Measurements from ENCODE around the gene ZNF646. TPM values are rescaled to one million over a fixed set of nuclear protein-coding genes. Genes with fewer than 3 reads are reported as not detected.

The ZNF646 gene
- total RNA-seq, 2 experiments from 2014 or later: 21.3 to 25.8 TPM

DNA sequence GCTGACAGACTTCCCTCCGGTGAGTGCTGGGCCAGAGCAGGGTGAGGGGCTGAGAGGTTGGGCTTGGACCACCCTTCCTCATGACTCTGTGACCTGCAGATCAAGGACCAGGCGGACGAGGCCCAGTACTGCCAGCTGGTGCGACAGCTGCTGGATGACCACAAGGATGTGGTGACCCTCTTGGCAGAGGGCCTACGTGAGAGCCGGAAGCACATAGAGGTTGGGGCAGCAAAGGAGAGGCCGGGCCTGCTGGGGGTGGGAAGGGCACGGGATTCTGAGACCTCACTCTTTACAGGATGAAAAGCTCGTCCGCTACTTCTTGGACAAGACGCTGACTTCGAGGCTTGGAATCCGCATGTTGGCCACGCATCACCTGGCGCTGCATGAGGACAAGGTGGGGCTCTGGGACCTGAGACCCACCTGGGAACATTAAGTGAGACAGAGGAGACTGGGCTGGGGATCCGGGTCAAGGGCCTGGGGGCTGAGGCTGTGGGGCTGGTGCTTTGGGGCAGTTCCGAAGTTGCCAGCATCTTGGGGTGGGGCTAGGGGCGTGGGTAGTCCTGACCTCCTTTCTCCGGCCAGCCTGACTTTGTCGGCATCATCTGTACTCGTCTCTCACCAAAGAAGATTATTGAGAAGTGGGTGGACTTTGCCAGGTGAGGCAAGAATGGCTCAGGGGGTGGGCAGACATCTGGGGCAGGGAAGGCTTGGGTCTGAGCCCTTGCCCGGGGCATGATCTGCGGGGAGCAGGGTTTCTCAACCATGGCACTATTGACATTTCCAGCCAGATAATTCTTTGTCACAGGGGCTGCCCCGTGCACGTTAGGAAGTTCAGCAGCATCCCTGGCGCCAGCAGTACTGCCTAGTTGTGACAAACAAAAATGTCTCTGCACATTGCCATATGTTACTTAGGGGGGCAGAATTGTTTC lies 36.1 kb downstream of the ZNF646 start:
- Mint-ChIP-seq H3K4me3 (peak overlapping the region; percentile 76), H3K27ac (peak overlapping the region; percentile 47), H3K9me3 (ENCODE audit: low read depth) (no peaks in the 10 kb centered on the region), H3K36me3 (ENCODE audit: low read depth) (peaks cover 25% of the 10 kb centered on the region), H3K27me3 (no peaks in the 10 kb centered on the region), H3K4me1 (peaks cover 25% of the 10 kb centered on the region)
- ATAC-seq: no peak
- intact Hi-C loops (cut with DNase I, micrococcal nuclease): no loop called here
- POLR2A ChIA-PET: no interaction called here
- no peak for DNase-seq
- CTCF ChIA-PET: interaction anchor here (0.6 kb wide), 2 partner anchors 9 to 724 kb away, joined by 3 read pairs; no protein-coding TSS in a partner anchor

DNA sequence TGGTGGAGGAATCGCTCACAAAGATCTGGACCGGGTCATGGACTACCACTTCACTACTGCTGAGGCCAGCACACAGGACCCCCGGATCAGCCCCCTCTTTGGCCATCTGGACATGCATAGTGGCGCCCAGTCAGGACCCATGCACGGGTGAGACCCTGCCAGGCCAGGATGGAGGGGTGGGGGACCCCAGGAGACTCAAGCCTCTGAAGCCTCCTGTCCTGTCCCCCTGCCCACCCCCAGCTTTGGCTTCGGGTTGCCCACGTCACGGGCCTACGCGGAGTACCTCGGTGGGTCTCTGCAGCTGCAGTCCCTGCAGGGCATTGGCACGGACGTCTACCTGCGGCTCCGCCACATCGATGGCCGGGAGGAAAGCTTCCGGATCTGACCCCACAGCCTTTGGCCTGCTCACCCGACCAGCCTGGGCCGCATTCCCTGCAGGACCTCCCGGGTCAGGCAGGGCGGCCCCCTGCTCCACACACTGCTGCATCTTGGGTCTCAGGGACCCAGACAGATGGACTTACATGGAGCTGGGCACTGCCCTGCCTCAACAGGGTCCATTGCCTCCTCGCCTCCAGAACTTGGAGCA lies 37.8 kb downstream of the ZNF646 start:
- ATAC-seq (no peak), DNase-seq (no peak)
- POLR2A ChIA-PET: no interaction called here
- Mint-ChIP-seq H3K27me3 (no peaks in the 10 kb centered on the region), H3K9me3 (ENCODE audit: low read depth) (no peaks in the 10 kb centered on the region), H3K4me3 (no peak overlapping the region), H3K4me1 (peaks cover 21% of the 10 kb centered on the region), H3K36me3 (ENCODE audit: low read depth) (peaks cover 28% of the 10 kb centered on the region), H3K27ac (no peak overlapping the region)
- intact Hi-C loops (cut with DNase I, micrococcal nuclease): no loop called here
- CTCF ChIA-PET: interaction anchor here (0.5 to 0.6 kb wide), 2 partner anchors 32 to 137 kb away, joined by 3 read pairs; no protein-coding TSS in a partner anchor

GRCh38 chr16:31112711-31113110 lies 38.5 kb downstream of the ZNF646 start:
- no peak for ATAC-seq

GRCh38 chr16:31113121-31114120 lies 39.2 kb downstream of the ZNF646 start:
- Mint-ChIP-seq H3K4me1 (peaks cover 16% of the 10 kb centered on the region), H3K36me3 (ENCODE audit: low read depth) (peaks cover 29% of the 10 kb centered on the region), H3K4me3 (no peak overlapping the region), H3K27me3 (no peaks in the 10 kb centered on the region), H3K9me3 (ENCODE audit: low read depth) (no peaks in the 10 kb centered on the region), H3K27ac (peak overlapping the region; percentile 59)
- DNase-seq: no peak
- CTCF ChIA-PET: no interaction called here
- ATAC-seq: no peak
- POLR2A ChIA-PET: interaction anchor here (0.5 kb wide), 1 partner anchor 13 kb away, joined by 3 read pairs; no protein-coding TSS in a partner anchor
- intact Hi-C loops (cut with DNase I, micrococcal nuclease): no loop called here

More at GRCh38 chr16:31112711-31113110, 38.5 kb downstream of the ZNF646 start:
- Mint-ChIP-seq H3K4me1 (peaks cover 15% of the 10 kb centered on the region), H3K9me3 (ENCODE audit: low read depth) (no peaks in the 10 kb centered on the region), H3K4me3 (no peak overlapping the region), H3K27me3 (no peaks in the 10 kb centered on the region), H3K27ac (no peak overlapping the region), H3K36me3 (ENCODE audit: low read depth) (peaks cover 28% of the 10 kb centered on the region)
- POLR2A ChIA-PET: no interaction called here
- intact Hi-C loops (cut with DNase I, micrococcal nuclease): no loop called here
- no peak for DNase-seq
- CTCF ChIA-PET: no interaction called here

- H3K4me1 Mint-ChIP-seq: peaks cover 20% of the 10 kb centered on the region
- no peaks in the 10 kb centered on the region for H3K9me3 Mint-ChIP-seq (ENCODE audit: low read depth)
- H3K27ac Mint-ChIP-seq: no peak overlapping the region
- intact Hi-C loops (cut with DNase I, micrococcal nuclease): no loop called here
- H3K4me3 Mint-ChIP-seq: no peak overlapping the region
- H3K36me3 Mint-ChIP-seq (ENCODE audit: low read depth): peaks cover 34% of the 10 kb centered on the region
- DNase-seq (no peak), ATAC-seq (no peak)
- POLR2A ChIA-PET: interaction anchor here (0.7 kb wide), 1 partner anchor 17 kb away, joined by 5 read pairs; no protein-coding TSS in a partner anchor
- CTCF ChIA-PET: interaction anchor here (0.6 to 0.9 kb wide), 2 partner anchors 27 to 32 kb away, joined by 3 to 5 read pairs; no protein-coding TSS in a partner anchor
- H3K27me3 Mint-ChIP-seq: no peaks in the 10 kb centered on the region
Observed at GRCh38 chr16:31114468-31114867, 40.2 kb downstream of the ZNF646 start.

DNA sequence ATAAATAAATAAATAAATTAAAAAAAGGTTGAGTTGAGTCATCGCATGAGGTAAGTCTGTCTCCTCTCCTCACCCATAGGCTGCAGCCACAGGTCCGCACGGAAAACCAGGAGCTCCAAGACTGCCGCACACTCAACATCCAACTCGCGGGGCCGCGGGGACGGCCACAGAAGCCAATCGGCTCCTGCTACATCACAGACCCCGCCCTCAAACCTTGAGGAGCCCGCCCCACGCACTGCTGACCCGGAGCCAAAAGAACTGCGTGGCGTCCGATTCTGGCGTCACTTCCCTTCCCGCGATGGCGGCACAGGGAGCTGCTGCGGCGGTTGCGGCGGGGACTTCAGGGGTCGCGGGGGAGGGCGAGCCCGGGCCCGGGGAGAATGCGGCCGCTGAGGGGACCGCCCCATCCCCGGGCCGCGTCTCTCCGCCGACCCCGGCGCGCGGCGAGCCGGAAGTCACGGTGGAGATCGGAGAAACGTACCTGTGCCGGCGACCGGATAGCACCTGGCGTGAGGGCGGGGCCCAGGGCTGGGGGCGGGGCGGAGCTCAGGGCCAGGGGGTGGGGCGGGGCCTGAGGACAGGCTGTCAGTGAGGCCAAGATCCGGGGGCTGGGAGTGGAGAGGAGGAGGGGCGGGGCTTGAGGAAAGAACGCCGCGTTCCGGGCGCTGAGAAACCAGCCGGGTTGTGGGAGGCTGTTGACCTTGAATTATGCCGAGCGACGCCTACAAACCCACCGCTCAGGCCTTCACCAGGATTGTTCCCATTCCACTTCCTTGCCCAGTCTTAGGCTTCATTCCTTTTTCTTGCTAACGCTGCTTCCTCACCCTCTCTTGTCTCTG lies 43.4 kb downstream of the ZNF646 start, which contains the start of gene KAT8:
Gene KAT8, plus strand, starts transcription at position 281 of the 839 bp plus-strand sequence. Its CDS starts 18 bp downstream, at position 299.
- Mint-ChIP-seq H3K4me1 (peaks cover 14% of the 10 kb centered on the region), H3K4me3 (peak within 1 kb of the TSS; percentile 88), H3K27me3 (no peaks in the 10 kb centered on the region), H3K36me3 (ENCODE audit: low read depth) (peaks cover 33% of the 10 kb centered on the region), H3K9me3 (ENCODE audit: low read depth) (no peaks in the 10 kb centered on the region), H3K27ac (peak within 1 kb of the TSS; percentile 83)
- POLR2A ChIA-PET: interaction anchor here (0.6 to 1.8 kb wide), 12 partner anchors 10 to 757 kb away, joined by 3 to 26 read pairs (median 4); partner anchors contain the start of genes BCKDK, FUS, VKORC1 and ZNF267
- ATAC-seq (peak; percentile 93), DNase-seq (peak; percentile 99)
- intact Hi-C loops (cut with DNase I, micrococcal nuclease): loop anchor here (1.0 to 2.0 kb wide), 11 partner anchors 23 to 583 kb away; partner anchors contain the start of genes VKORC1 (in 2 of the 2), ZNF646 (in 2 of the 2), ZNF668 (in 2 of the 2) and ARMC5 (in 1 of the 2)
- CTCF ChIA-PET: interaction anchor here (0.6 to 3.3 kb wide), 7 partner anchors 22 to 148 kb away, joined by 3 to 28 read pairs (median 4); partner anchors contain the start of genes ZNF646 and ZNF668

DNA sequence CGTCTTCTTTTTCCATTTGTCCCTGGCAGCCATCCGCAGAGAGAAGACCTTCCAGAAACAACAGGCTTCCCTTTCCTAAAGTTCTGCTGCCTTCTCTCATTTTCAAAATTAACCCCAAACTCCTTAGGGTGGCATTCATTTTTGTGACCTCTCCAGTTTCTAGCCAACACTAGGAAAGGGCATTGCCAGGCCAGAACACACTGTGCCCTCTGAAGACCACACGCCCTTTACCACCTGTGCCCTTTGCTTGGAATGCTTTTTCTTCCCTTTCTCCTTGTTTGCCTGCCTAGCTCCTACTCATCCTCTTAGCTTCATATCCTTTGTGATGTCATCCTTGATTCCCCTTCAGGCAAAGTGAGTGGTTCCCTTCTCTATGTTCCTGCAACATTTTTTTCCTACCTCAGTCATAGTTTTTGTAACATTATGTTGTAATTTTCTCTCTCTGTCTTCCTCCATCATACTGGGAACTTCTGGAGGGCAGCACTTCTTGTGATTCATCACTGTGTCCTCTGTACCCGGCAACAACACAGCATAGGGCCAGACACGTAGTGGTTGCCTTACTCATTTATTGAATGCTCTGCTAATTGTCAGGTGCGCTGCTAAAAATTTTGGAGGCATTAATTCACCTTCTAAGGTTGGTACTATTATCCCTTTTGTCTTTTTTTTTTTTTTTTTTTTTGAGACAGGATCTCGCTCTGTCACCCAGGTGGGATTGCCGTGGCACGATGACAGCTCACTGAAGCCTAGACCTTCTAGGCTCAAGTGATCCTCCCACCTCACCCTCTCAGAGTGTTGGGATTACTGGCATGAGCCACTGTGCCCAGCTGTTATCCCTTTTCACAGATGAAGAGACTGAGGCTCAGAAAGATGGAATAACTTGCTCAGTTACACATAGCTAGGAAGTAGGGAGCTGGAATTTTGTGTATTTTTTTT lies 44.3 kb downstream of the ZNF646 start:
- ATAC-seq (no peak), DNase-seq (no peak)
- peak overlapping the region; percentile 83 for H3K27ac Mint-ChIP-seq
- H3K9me3 Mint-ChIP-seq (ENCODE audit: low read depth): no peaks in the 10 kb centered on the region
- CTCF ChIA-PET: interaction anchor here (0.6 to 3.3 kb wide), 4 partner anchors 23 to 52 kb away, joined by 3 to 28 read pairs (median 7); partner anchors contain the start of genes ZNF646 and ZNF668
- POLR2A ChIA-PET: interaction anchor here (1.0 to 1.8 kb wide), 9 partner anchors 11 to 756 kb away, joined by 3 to 26 read pairs (median 5); partner anchors contain the start of genes BCKDK, FUS, VKORC1 and ZNF267
- peaks cover 14% of the 10 kb centered on the region for H3K4me1 Mint-ChIP-seq
- H3K4me3 Mint-ChIP-seq: peak overlapping the region; percentile 88
- intact Hi-C loops (cut with DNase I, micrococcal nuclease): no loop called here
- no peaks in the 10 kb centered on the region for H3K27me3 Mint-ChIP-seq
- peaks cover 33% of the 10 kb centered on the region for H3K36me3 Mint-ChIP-seq (ENCODE audit: low read depth)

GRCh38 chr16:31120129-31120528 lies 45.9 kb downstream of the ZNF646 start:
- Mint-ChIP-seq H3K27me3 (no peaks in the 10 kb centered on the region), H3K27ac (no peak overlapping the region), H3K4me1 (peaks cover 11% of the 10 kb centered on the region), H3K9me3 (ENCODE audit: low read depth) (no peaks in the 10 kb centered on the region), H3K4me3 (no peak overlapping the region), H3K36me3 (ENCODE audit: low read depth) (peaks cover 42% of the 10 kb centered on the region)
- no peak for ATAC-seq
- POLR2A ChIA-PET: interaction anchor here (1.6 kb wide), 1 partner anchor 22 kb away, joined by 4 read pairs; no protein-coding TSS in a partner anchor
- no peak for DNase-seq
- intact Hi-C loops (cut with DNase I, micrococcal nuclease): no loop called here
- CTCF ChIA-PET: interaction anchor here (0.8 to 2.7 kb wide), 2 partner anchors 22 to 23 kb away, joined by 3 to 14 read pairs; no protein-coding TSS in a partner anchor

- CTCF ChIA-PET: no interaction called here
- Mint-ChIP-seq H3K27ac (peak overlapping the region; percentile 10), H3K36me3 (ENCODE audit: low read depth) (peaks cover 34% of the 10 kb centered on the region), H3K27me3 (no peaks in the 10 kb centered on the region), H3K4me1 (no peaks in the 10 kb centered on the region), H3K9me3 (ENCODE audit: low read depth) (no peaks in the 10 kb centered on the region), H3K4me3 (no peak overlapping the region)
- DNase-seq (no peak), ATAC-seq (no peak)
- intact Hi-C loops (cut with DNase I, micrococcal nuclease): no loop called here
- POLR2A ChIA-PET: interaction anchor here (1.1 kb wide), 1 partner anchor 144 kb away, joined by 3 read pairs; no protein-coding TSS in a partner anchor
Observed at GRCh38 chr16:31125844-31126243, 51.6 kb downstream of the ZNF646 start.

All from activated CD4-positive, alpha-beta T cell treated with anti-CD3 and anti-CD28 coated beads for 36 hours (primary cell).